ENCODE results near the gene KCTD17. TPM values are rescaled to one million over a fixed set of nuclear protein-coding genes. Genes with fewer than 3 reads are reported as not detected.

KCTD17 gene
- total RNA-seq, 2 donors from 2014 or later = 3.6 to 8.3 TPM

GRCh38 chr22:37048133-37048532 lies 3.4 kb upstream of the KCTD17 start:
- H3K27ac ChIP-seq = no peak overlapping the region
- intact Hi-C loops (cut with DNase I) = no loop called here
- ATAC-seq = no peak
- H3K4me1 ChIP-seq = peaks cover 20% of the 10 kb centered on the region
- no peaks in the 10 kb centered on the region for H3K9me3 ChIP-seq
- H3K4me3 ChIP-seq = no peak overlapping the region
- H3K36me3 ChIP-seq (replicated peaks in 1 of 2; ENCODE audit: insufficient read depth in 1 of 2, low read depth in 2 of 2) = no peaks in the 10 kb centered on the region
- H3K27me3 ChIP-seq = no peaks in the 10 kb centered on the region
- TF ChIP-seq CTCF (IDR thresholded peaks at IDR 0.05) = no peak
- no peak for TF ChIP-seq POLR2A (IDR thresholded peaks at IDR 0.05)
- WGBS, 2 donors = 83 to 85% methylated on average over 6 of the region's 6 CpGs
- DNase-seq = no peak

- H3K4me3 ChIP-seq = no peak overlapping the region
- 61% methylated on average over 2 of the region's 2 CpGs for WGBS, 2 donors
- intact Hi-C loops (cut with DNase I) = no loop called here
- H3K36me3 ChIP-seq (replicated peaks in 1 of 2; ENCODE audit: insufficient read depth in 1 of 2, low read depth in 2 of 2) = no peaks in the 10 kb centered on the region
- TF ChIP-seq CTCF (IDR thresholded peaks at IDR 0.05) (no peak), POLR2A (IDR thresholded peaks at IDR 0.05) (no peak)
- no peaks in the 10 kb centered on the region for H3K27me3 ChIP-seq
- peaks cover 9% of the 10 kb centered on the region for H3K4me1 ChIP-seq
- ATAC-seq (no peak), DNase-seq (no peak)
- H3K27ac ChIP-seq = no peak overlapping the region
- H3K9me3 ChIP-seq = no peaks in the 10 kb centered on the region
Observed at GRCh38 chr22:37049224-37049623, 2.3 kb upstream of the KCTD17 start.

- WGBS, 2 donors = 60 to 66% methylated on average over 2 to 6 of the region's 6 CpGs
- TF ChIP-seq CTCF (IDR thresholded peaks at IDR 0.05) = no peak
- TF ChIP-seq POLR2A (IDR thresholded peaks at IDR 0.05) = no peak
- DNase-seq = no peak
- no peaks in the 10 kb centered on the region for H3K36me3 ChIP-seq (replicated peaks in 1 of 2; ENCODE audit: insufficient read depth in 1 of 2, low read depth in 2 of 2)
- no peaks in the 10 kb centered on the region for H3K27me3 ChIP-seq
- peaks cover 8% of the 10 kb centered on the region for H3K4me1 ChIP-seq
- H3K27ac ChIP-seq = peak overlapping the region in 1 of 4 donors; percentile 52
- ATAC-seq = no peak
- no peaks in the 10 kb centered on the region for H3K9me3 ChIP-seq
- intact Hi-C loops (cut with DNase I) = loop anchor here (10.0 kb wide), 2 partner anchors 186 to 266 kb away; partner anchors contain the start of gene NCF4
- no peak overlapping the region for H3K4me3 ChIP-seq
Observed at GRCh38 chr22:37050913-37051312, 629 bp upstream of the KCTD17 start.

- Histone ChIP-seq H3K4me3 (no peak overlapping the region), H3K4me1 (peaks cover 8% of the 10 kb centered on the region), H3K27ac (no peak overlapping the region), H3K27me3 (no peaks in the 10 kb centered on the region), H3K9me3 (no peaks in the 10 kb centered on the region), H3K36me3 (replicated peaks in 1 of 2; ENCODE audit: insufficient read depth in 1 of 2, low read depth in 2 of 2) (no peaks in the 10 kb centered on the region)
- TF ChIP-seq CTCF (IDR thresholded peaks at IDR 0.05) (no peak), POLR2A (IDR thresholded peaks at IDR 0.05) (no peak)
- ATAC-seq (no peak), DNase-seq (no peak)
- intact Hi-C loops (cut with DNase I) = loop anchor here (10.0 kb wide), 2 partner anchors 188 to 268 kb away; partner anchors contain the start of gene NCF4
- WGBS, 2 donors = 80 to 82% methylated on average over 14 to 24 of the region's 25 CpGs
Observed at GRCh38 chr22:37052386-37053309, 1.1 kb downstream of the KCTD17 start.
